ENCODE results near the gene ACTN3. TPM values are rescaled to one million over a fixed set of nuclear protein-coding genes. Genes with fewer than 3 reads are reported as not detected.
A peak's percentile ranks its signal among the peaks of the same experiment; 100 is the strongest.

ACTN3 gene
- total and polyA plus RNA-seq, 11 donors = 0.01 to 0.04 TPM; not detected in 9

DNA sequence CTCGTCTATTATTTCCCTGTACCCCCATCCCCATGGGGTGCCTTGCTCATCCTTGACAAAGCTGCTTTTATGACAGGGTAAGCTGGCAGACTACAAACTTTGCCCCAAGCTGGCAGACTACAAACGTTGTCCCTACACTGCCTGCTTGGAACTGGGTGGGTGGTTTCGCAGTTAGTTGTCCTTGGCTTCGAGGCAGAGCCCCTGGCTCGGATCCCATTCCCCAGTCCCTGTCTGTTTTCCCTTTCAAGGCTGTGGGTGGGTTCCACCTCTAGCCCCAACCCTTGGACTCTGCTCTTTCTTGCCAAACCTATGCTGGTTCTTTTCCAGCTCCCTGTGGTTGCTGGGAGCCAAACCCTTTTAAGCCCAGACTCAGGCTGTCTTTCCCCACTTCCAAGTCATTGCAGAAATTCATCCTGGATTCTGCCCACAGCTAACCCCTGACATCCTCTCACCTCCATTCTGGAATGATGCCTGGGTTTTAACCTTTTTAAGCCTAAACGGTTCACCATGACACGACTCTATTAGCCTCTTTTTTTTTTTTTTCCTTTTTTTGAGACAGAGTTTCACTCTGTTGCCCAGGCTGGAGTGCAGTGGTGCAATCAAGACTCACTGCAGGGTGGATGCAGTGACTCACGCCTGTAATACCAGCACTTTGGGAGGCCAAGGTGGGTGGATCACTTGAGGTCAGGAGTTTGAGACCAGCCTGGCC, 60.6 kb downstream of the ACTN3 start:
- H3K9me3 ChIP-seq = no peaks in the 10 kb centered on the region
- ATAC-seq = peak; percentile 64 to 87 (median 76)
- H3K4me3 ChIP-seq = no peak overlapping the region
- no peaks in the 10 kb centered on the region for H3K27me3 ChIP-seq
- no peak for TF ChIP-seq POLR2A (IDR thresholded peaks at IDR 0.05)
- no peak for TF ChIP-seq CTCF (IDR thresholded peaks at IDR 0.05)
- peaks cover 0 to 39% (median 18%) of the 10 kb centered on the region in 9 donors for H3K36me3 ChIP-seq
- DNase-seq = peak in 4 of 5 donors; percentile 50 to 70 (median 62)
- WGBS, 4 donors = 23 to 40% (median 32%) methylated on average over 8 of the region's 8 CpGs
- peaks cover 0 to 25% (median 15%) of the 10 kb centered on the region in 12 donors for H3K4me1 ChIP-seq
- H3K27ac ChIP-seq = peak overlapping the region in 10 of 12 donors; percentile 5 to 85 (median 38)
- intact Hi-C loops (cut with DNase I) = no loop called here

- DNase-seq (no peak), ATAC-seq (no peak)
- Histone ChIP-seq H3K27me3 (no peaks in the 10 kb centered on the region), H3K4me1 (peaks cover 0 to 20% (median 10%) of the 10 kb centered on the region in 12 donors), H3K36me3 (peaks cover 0 to 18% (median 12%) of the 10 kb centered on the region in 9 donors), H3K9me3 (no peaks in the 10 kb centered on the region), H3K27ac (peak overlapping the region in 1 of 12 donors; percentile 16), H3K4me3 (no peak overlapping the region)
- WGBS, 4 donors = 69 to 83% (median 74%) methylated on average over 4 of the region's 4 CpGs
- TF ChIP-seq CTCF (IDR thresholded peaks at IDR 0.05) (no peak), POLR2A (IDR thresholded peaks at IDR 0.05) (no peak)
- intact Hi-C loops (cut with DNase I) = no loop called here
Observed at GRCh38 chr11:66609721-66610617, 63.3 kb downstream of the ACTN3 start.

GRCh38 chr11:66612458-66612857, 65.8 kb downstream of the ACTN3 start:
- Histone ChIP-seq H3K27me3 (no peaks in the 10 kb centered on the region), H3K4me3 (no peak overlapping the region), H3K27ac (no peak overlapping the region), H3K36me3 (no peaks in the 10 kb centered on the region), H3K9me3 (no peaks in the 10 kb centered on the region), H3K4me1 (peaks cover 0 to 22% (median 12%) of the 10 kb centered on the region in 12 donors)
- WGBS, 4 donors = 91 to 98% (median 95%) methylated on average over 1 of the region's 1 CpG
- ATAC-seq (no peak), DNase-seq (no peak)
- TF ChIP-seq CTCF (IDR thresholded peaks at IDR 0.05) = no peak
- TF ChIP-seq POLR2A (IDR thresholded peaks at IDR 0.05) = no peak
- intact Hi-C loops (cut with DNase I) = no loop called here

Other genes starting within 250 kb of the ACTN3 start
- gene CD248, start 229.9 kb upstream of the ACTN3 start, total RNA-seq = 10 to 100 TPM in 5 of 9 donors, 1 to 10 TPM in 4; 6.5 to 33.1 (median 11.8) TPM
- gene CD248, start 229.9 kb upstream of the ACTN3 start, polyA plus RNA-seq = 10 to 100 TPM in 1 of 2 donors, 1 to 10 TPM in 1; 6.0 to 19.9 TPM
- 1 to 10 TPM in 8 of 9 donors, under 1 TPM in 1; 0.99 to 5.2 (median 1.5) TPM for gene RIN1, start 210.5 kb upstream of the ACTN3 start, total RNA-seq
- gene RIN1, start 210.5 kb upstream of the ACTN3 start, polyA plus RNA-seq = 1 to 10 TPM; 1.3 to 2.9 TPM
- 10 to 100 TPM in 8 of 9 donors, 1 to 10 TPM in 1; 9.7 to 39.2 (median 16.5) TPM for gene BRMS1, start 201.8 kb upstream of the ACTN3 start, total RNA-seq
- gene BRMS1, start 201.8 kb upstream of the ACTN3 start, polyA plus RNA-seq = 10 to 100 TPM; 24.7 to 77.4 TPM
- 100 to 1,000 TPM in 1 of 9 donors, 10 to 100 TPM in 8; 37.3 to 109 (median 52.3) TPM for gene B4GAT1, start 199.3 kb upstream of the ACTN3 start, total RNA-seq
- gene B4GAT1, start 199.3 kb upstream of the ACTN3 start, polyA plus RNA-seq = 10 to 100 TPM; 37.2 to 54.0 TPM
- gene SLC29A2, start 175.1 kb upstream of the ACTN3 start, total RNA-seq = 10 to 100 TPM in 6 of 9 donors, 1 to 10 TPM in 3; 6.8 to 30.9 (median 13.1) TPM
- 10 to 100 TPM; 18.2 to 29.7 TPM for gene SLC29A2, start 175.1 kb upstream of the ACTN3 start, polyA plus RNA-seq
- gene NPAS4, start 125.9 kb upstream of the ACTN3 start, total RNA-seq = under 1 TPM in 1 of 9 donors, not detected in 8; 0.75 TPM
- under 1 TPM in 1 of 2 donors, not detected in 1; 0.04 TPM for gene NPAS4, start 125.9 kb upstream of the ACTN3 start, polyA plus RNA-seq
- 10 to 100 TPM; 38.9 to 56.9 (median 47.4) TPM for gene MRPL11, start 108.1 kb upstream of the ACTN3 start, total RNA-seq
- gene MRPL11, start 108.1 kb upstream of the ACTN3 start, polyA plus RNA-seq = 10 to 100 TPM; 48.9 to 62.8 TPM
- gene PELI3, start 80.0 kb upstream of the ACTN3 start, total RNA-seq = 10 to 100 TPM in 3 of 9 donors, 1 to 10 TPM in 6; 7.2 to 26.2 (median 8.0) TPM
- 1 to 10 TPM; 5.8 to 9.2 TPM for gene PELI3, start 80.0 kb upstream of the ACTN3 start, polyA plus RNA-seq
- 10 to 100 TPM in 6 of 9 donors, 1 to 10 TPM in 3; 6.2 to 43.1 (median 14.9) TPM for gene DPP3, start 66.5 kb upstream of the ACTN3 start, total RNA-seq
- gene DPP3, start 66.5 kb upstream of the ACTN3 start, polyA plus RNA-seq = 10 to 100 TPM in 1 of 2 donors, 1 to 10 TPM in 1; 6.4 to 35.5 TPM
- gene BBS1, start 36.3 kb upstream of the ACTN3 start, total RNA-seq = 10 to 100 TPM; 15.8 to 51.8 (median 18.7) TPM
- 10 to 100 TPM; 11.0 to 11.9 TPM for gene BBS1, start 36.3 kb upstream of the ACTN3 start, polyA plus RNA-seq
- gene ZDHHC24, start 855 bp upstream of the ACTN3 start, total RNA-seq = 10 to 100 TPM in 2 of 9 donors, 1 to 10 TPM in 7; 5.3 to 13.2 (median 6.7) TPM
- 1 to 10 TPM; 5.1 to 6.5 TPM for gene ZDHHC24, start 855 bp upstream of the ACTN3 start, polyA plus RNA-seq
- gene CTSF, start 21.7 kb downstream of the ACTN3 start, total RNA-seq = 10 to 100 TPM; 34.6 to 76.4 (median 52.8) TPM
- gene CTSF, start 21.7 kb downstream of the ACTN3 start, polyA plus RNA-seq = 10 to 100 TPM; 17.7 to 23.3 TPM
- gene CCDC87, start 46.2 kb downstream of the ACTN3 start, total RNA-seq = under 1 TPM; 0.14 to 0.63 (median 0.36) TPM
- under 1 TPM; 0.15 to 0.18 TPM for gene CCDC87, start 46.2 kb downstream of the ACTN3 start, polyA plus RNA-seq
- 10 to 100 TPM; 13.9 to 26.7 (median 19.1) TPM for gene CCS, start 46.3 kb downstream of the ACTN3 start, total RNA-seq
- gene CCS, start 46.3 kb downstream of the ACTN3 start, polyA plus RNA-seq = 10 to 100 TPM; 20.2 to 41.1 TPM
- gene RBM14, start 69.7 kb downstream of the ACTN3 start, total RNA-seq = 10 to 100 TPM; 20.3 to 40.0 (median 30.6) TPM
- gene RBM14, start 69.7 kb downstream of the ACTN3 start, polyA plus RNA-seq = 10 to 100 TPM; 17.4 to 34.3 TPM
- gene RBM4, start 91.8 kb downstream of the ACTN3 start, total RNA-seq = 10 to 100 TPM; 46.4 to 89.4 (median 56.6) TPM
- 10 to 100 TPM; 46.8 to 61.6 TPM for gene RBM4, start 91.8 kb downstream of the ACTN3 start, polyA plus RNA-seq
- gene RBM4B, start 131.0 kb downstream of the ACTN3 start, total RNA-seq = 10 to 100 TPM in 4 of 9 donors, 1 to 10 TPM in 5; 8.4 to 13.3 (median 10.0) TPM
- 1 to 10 TPM; 7.0 to 8.9 TPM for gene RBM4B, start 131.0 kb downstream of the ACTN3 start, polyA plus RNA-seq
- gene SPTBN2, start 182.3 kb downstream of the ACTN3 start, total RNA-seq = 1 to 10 TPM in 3 of 9 donors, under 1 TPM in 6; 0.50 to 3.1 (median 0.91) TPM
- under 1 TPM; 0.30 to 0.62 TPM for gene SPTBN2, start 182.3 kb downstream of the ACTN3 start, polyA plus RNA-seq

Measured in heart left ventricle (tissue), 16 donors.